Measurements from ENCODE around the gene BMP6.
A peak's percentile ranks its signal among the peaks of the same experiment; 100 is the strongest.

Gene BMP6

GRCh38 chr6:7904654-7905319, 178.9 kb downstream of the BMP6 start:
- no peak for DNase-seq (ENCODE audit: low read depth in 2 of 2)

DNA sequence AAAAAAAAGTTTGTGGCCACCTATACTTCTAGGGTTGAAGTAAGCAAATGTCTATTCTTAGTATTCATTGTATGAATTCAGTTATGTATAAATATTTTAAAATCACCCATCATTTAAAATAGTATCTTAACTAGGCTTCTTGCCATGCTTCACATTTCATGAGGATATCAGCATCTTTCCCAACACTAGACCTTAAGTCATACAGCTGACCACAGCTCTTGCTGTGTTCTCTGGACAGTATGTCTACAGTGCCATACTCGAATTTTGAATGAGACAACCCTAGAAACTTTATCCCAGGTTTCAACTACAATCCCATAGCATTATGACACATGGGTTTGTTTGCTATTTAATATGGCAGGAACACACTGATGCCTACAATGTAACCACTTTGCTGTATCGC, 179.5 kb downstream of the BMP6 start:
- DNase-seq (ENCODE audit: low read depth in 2 of 2): no peak

- no peak for DNase-seq (ENCODE audit: low read depth in 2 of 2)
Measured at GRCh38 chr6:7906741-7907140, 180.8 kb downstream of the BMP6 start.

DNA sequence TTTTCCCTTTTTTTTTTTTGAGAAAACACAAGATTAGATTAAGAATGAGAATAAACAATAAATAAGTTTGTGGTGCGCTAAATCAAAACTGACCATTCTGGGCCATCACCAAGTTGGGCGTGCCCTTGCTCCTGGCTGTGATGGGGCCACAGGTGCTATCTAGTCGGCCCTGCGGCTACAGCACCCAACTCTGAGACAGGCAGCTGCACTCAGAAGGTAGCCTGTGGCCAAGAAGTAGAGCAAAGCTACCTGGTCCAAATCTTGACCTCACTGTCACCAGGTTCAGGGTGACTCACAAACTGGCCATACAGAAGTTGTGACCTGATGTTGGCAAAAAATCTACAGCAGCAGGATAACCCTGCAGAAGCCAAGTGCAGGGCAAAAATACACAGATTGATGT, 181.3 kb downstream of the BMP6 start:
- DNase-seq (ENCODE audit: low read depth in 2 of 2): no peak

DNA sequence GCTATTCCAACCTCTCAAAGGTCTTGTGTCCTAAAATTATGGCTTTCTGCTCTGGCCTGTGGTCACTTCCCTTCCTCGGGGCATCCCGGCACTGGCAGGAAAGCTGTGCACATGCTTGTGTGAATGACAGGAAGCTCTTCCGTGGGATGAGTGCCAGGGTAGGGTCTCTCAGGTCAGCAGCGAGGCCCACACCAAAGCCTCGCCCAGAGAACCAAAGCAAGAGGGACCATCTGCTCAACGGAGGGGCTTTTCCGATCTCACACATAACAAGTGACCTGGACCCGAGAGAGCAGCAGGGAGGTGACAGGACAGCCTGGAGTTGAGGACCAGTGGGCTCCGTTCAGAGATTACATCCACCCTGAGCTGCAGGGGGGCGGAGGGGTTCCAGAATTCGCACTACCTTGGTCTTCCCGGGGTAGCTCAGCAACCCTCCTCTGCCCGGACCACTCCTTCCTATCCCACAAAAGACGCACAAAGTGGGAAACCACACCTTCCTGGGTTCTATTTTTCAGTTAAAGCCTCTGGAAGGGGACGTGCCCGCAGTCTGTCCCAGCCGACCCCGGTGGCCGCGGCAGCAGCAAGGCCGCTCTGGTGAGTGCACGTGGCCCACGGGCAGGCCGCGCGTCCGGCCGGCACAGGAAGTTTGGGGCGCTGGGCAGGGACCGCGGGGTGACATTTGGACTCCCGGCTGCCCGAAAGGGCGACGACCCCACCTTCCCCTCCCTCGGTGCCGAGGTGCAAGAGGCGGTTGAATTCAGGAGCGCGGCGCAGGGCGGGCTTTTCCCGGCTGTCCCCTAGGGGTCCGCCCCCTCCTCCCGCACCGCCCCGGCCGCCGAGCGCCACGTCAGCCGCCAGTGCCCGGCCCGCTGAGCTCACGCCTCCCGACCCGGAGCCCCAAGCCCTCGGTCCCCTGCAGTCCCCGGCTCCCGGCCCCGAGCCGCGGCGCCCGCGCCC, 183.7 kb downstream of the BMP6 start:
- peak; percentile 45 to 50 for DNase-seq (ENCODE audit: low read depth in 2 of 2)

GRCh38 chr6:7910298-7910653, 184.4 kb downstream of the BMP6 start:
- DNase-seq (ENCODE audit: low read depth in 2 of 2): no peak

GRCh38 chr6:7910654-7911344, 184.9 kb downstream of the BMP6 start, which contains the start of gene TXNDC5:
TSS of gene TXNDC5 (minus strand) at chr6:7910788. CDS start at chr6:7910776, 12 bp downstream.
- peak; percentile 66 for DNase-seq (ENCODE audit: low read depth in 2 of 2)

GRCh38 chr6:7911345-7911725, 185.4 kb downstream of the BMP6 start:
- no peak for DNase-seq (ENCODE audit: low read depth in 2 of 2)

GRCh38 chr6:7912024-7912423, 186.1 kb downstream of the BMP6 start:
- DNase-seq (ENCODE audit: low read depth in 2 of 2): no peak

- DNase-seq (ENCODE audit: low read depth in 2 of 2): no peak
Measured at GRCh38 chr6:7912736-7913517, 187.0 kb downstream of the BMP6 start.

DNA sequence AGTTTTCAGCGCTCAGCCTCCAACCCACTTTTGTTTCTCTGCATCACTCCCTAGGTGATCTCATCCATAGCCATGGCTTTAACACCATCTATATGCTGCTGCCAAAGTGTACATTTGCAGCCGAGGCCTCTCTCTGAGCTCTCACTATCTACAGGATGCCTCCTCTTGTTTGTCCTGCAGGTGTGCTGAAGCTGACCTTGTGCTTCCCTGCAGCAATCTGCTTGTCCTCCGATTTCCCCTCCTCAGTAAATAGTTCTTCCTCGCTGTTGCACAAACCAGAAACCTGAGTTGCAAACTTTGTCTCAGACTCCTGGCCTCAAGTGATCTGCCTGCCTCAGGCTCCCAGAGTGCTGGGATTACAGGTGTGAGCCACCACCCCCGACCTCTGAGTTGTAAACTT, 188.4 kb downstream of the BMP6 start:
- no peak for DNase-seq (ENCODE audit: low read depth in 2 of 2)

DNA sequence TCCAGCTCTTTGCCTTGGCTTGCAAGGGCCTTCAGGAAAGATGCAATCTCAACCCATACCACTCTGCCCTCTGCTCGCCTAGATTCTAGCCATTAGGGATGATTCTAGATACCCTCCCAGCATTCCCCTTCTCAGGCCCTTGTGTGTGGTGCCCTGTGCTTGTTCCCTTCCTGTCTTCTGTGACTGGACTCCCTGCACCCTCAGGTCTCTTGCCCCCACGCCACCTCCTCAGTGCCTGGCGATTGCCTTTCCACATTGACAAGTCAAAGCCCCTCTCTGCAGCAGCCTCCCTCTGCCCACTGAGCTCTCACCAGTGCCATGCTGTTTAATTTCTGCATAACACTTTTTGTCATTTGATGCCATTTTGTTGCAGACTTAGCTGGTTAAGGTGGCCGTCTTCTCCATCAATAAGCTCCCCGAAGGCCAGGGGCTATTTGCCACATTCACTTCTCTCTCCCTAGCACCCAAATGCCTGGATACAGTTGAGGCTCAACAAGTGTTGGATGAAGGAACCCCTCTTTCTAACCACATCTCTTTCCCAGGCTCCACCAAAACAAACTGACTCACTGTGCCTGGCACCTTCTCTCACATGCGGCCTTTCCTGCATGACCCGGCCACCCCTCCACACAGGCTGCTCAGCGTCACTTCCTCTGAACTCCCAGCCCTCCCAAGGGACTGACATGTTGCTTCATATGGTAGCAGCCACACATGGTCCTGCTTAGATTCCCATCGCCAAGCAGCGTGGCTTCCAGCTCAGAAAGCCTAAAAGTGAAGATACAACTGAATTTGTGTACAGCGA, 189.3 kb downstream of the BMP6 start:
- no peak for DNase-seq (ENCODE audit: low read depth in 2 of 2)

- no peak for DNase-seq (ENCODE audit: low read depth in 2 of 2)
Measured at GRCh38 chr6:7916959-7917358, 191.1 kb downstream of the BMP6 start.

- DNase-seq (ENCODE audit: low read depth in 2 of 2): no peak
Measured at GRCh38 chr6:7917729-7918128, 191.8 kb downstream of the BMP6 start.

DNA sequence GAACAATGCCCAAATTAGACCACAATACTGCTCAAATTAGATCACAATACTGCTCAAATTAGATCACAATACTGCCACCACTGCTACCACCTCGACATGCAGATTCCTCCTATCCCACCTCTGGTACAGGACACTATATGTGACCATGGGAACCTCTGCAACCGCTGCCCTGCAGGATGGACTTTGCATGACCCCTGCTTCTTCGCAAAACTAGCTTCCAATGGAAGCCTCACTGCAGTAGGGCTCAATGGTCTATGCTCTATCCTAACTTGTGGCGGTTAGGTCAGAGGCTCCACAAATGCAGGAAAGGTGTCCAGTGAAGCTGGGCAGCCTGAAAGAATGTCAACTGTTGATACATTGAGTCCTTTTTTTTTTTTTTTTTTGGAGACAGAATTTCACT, 192.5 kb downstream of the BMP6 start:
- DNase-seq (ENCODE audit: low read depth in 2 of 2): no peak

GRCh38 chr6:7919871-7920270, 194.0 kb downstream of the BMP6 start:
- DNase-seq (ENCODE audit: low read depth in 2 of 2): no peak

- no peak for DNase-seq (ENCODE audit: low read depth in 2 of 2)
Measured at GRCh38 chr6:7920425-7920824, 194.5 kb downstream of the BMP6 start.

DNA sequence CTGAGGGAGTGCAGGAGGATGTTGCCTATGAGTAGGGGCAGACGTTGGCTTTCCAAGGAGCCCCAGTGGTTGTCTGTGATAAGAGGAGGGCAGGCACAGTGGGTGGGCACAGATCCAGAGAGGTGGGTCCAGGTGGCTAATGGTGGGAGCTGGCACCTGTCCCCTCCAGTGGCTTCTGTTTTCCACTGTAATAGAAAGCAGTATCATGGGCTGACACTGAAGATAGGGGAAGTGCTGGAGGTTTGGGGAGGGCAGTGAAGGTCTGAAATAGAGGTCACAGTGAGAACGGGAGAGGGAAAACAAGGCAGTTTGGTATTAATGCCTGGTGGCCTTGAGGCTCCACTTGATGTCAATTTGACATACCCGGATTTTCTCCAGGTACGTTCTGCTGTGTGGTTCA, 195.1 kb downstream of the BMP6 start:
- DNase-seq (ENCODE audit: low read depth in 2 of 2): no peak

- DNase-seq (ENCODE audit: low read depth in 2 of 2): no peak
Measured at GRCh38 chr6:7921632-7922092, 195.8 kb downstream of the BMP6 start.

DNA sequence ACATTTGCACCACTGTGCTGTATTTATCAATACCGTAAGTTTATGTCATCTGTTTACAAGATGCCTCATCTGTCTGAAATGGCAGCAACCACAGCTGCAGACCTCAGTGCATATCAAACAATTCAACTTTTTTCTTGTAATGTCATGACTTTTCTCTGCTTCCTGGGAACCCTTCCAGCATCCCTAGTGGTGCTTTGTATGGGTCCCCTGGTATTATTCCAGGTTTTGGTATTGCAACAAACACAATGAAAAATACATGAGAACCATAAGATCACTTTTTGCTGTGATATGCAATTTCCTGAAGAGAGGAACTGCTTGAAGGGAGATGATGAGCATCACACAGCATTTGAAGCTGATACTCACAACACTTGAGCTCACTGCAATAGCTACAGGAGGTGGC, 196.7 kb downstream of the BMP6 start:
- no peak for DNase-seq (ENCODE audit: low read depth in 2 of 2)

DNA sequence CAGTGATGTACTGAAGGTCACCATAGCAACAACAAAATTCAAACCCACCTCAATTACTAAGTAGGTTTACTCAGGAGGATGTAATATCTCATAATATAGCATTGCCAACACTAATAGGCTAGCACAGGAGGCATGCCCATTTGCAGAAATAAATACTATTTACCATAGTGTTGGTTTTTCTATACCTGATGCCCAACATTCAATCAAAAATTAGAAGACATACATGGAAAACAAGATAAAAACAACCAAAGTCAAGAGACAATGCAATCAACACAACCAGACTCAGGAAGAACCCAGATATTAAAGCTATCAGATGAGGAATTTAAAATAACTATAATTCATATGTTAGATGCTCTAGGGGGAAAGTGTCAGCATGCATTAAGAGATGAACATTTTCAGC, 199.0 kb downstream of the BMP6 start:
- DNase-seq (ENCODE audit: low read depth in 2 of 2): no peak
